ENCODE data around the gene WDFY4. TPM values are rescaled to one million over a fixed set of nuclear protein-coding genes. Genes with fewer than 3 reads are reported as not detected.

WDFY4 gene
- polyA plus RNA-seq, 2 of the 4 experiments (the other 2 are of a cell fraction): not detected

DNA sequence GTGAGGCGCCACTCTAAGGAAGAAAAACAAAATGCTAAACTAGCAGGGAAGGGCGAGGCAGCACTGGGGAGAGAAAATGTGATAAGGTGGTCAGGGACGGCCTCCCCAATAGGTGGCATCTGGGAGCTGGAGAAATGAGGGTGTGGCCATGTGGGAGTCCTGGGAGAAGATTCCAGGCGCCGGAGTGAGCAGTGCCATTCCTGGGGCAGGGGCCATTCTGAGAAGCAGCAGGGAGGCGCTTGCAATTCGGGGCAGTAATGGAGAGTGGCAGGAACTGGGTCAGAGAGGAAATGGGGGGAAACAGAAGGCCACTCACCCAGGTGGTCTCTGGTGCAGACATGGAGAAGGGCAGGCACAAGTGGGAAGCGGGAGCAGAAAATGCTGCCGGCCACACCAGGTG is 316.7 kb downstream of the WDFY4 start:
- DNase-seq (ENCODE audit: low read depth in 1 of 2, low spot score in 1 of 2) (peak; percentile 13 to 18), ATAC-seq (peak; percentile 34 to 81; a peak in 3 of 6 replicates)
- WGBS (ENCODE audit: missing lambda C conversion rate): 54% methylated on average over 9 of the region's 9 CpGs

DNA sequence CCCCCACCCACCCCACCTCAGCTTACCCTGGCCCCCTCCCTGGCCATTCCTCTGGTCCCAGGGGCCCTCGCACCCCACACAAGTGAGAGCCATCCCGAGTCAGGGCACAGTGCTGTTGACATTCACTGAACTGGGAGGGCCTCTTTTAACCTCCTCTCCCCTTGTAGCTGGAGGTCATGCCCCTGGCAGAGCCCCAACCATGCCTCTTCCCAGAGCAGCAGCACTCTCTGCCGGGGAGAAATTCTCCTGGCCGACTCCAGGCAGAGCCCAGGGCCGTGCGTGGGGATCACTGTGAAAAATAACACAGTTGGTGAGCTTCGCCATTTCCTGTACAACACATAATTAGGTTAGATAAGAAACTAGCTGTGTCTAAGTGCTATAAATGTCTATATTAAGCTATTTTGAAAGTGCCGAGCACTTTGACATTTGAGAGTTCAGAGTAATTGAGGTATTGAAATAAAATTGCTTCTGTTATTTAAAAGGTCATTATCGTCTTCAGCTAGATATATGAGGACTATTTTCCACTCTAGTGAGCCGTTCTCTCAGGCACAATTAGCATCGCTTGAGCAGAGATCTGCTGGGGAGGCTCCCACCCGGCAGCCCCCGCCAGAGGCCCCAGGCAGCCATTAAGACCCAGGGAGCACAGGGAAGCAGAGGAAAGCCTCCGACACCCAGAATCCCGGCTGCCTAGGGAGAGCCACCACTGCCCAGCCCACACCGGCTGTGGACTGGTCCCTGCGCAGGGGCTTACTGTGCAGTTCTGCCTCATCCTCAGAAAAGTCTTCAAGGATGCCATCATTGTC is 317.4 kb downstream of the WDFY4 start:
- no peak overlapping the region for H3K4me2 ChIP-seq
- 62% methylated on average over 15 of the region's 17 CpGs for WGBS (ENCODE audit: missing lambda C conversion rate)
- no peak for ATAC-seq
- no peak overlapping the region for H3K27ac ChIP-seq
- POLR2A ChIA-PET: no interaction called here
- no peaks in the 10 kb centered on the region for H3K9me3 ChIP-seq
- DNase-seq (ENCODE audit: low read depth in 1 of 2, low spot score in 1 of 2): no peak
- no peak for TF ChIP-seq TFCP2L1 (CRISPR knock-in tag; IDR thresholded peaks at IDR 0.05)
- TF ChIP-seq, protein P1, sequence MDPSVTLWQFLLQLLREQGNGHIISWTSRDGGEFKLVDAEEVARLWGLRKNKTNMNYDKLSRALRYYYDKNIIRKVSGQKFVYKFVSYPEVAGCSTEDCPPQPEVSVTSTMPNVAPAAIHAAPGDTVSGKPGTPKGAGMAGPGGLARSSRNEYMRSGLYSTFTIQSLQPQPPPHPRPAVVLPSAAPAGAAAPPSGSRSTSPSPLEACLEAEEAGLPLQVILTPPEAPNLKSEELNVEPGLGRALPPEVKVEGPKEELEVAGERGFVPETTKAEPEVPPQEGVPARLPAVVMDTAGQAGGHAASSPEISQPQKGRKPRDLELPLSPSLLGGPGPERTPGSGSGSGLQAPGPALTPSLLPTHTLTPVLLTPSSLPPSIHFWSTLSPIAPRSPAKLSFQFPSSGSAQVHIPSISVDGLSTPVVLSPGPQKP (IDR thresholded peaks at IDR 0.05; ENCODE audit: low read depth, low read length): no peak
- no peak for TF ChIP-seq POLR2A (IDR thresholded peaks at IDR 0.05; ENCODE audit: low read length)
- no peak for TF ChIP-seq ZNF302 (CRISPR knock-in tag; IDR thresholded peaks at IDR 0.05)
- TF ChIP-seq NPAS2 (CRISPR knock-in tag; IDR thresholded peaks at IDR 0.05; ENCODE audit: borderline replicate concordance): no peak
- TF ChIP-seq, protein P2, sequence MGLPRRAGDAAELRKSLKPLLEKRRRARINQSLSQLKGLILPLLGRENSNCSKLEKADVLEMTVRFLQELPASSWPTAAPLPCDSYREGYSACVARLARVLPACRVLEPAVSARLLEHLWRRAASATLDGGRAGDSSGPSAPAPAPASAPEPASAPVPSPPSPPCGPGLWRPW (IDR thresholded peaks at IDR 0.05): no peak
- TF ChIP-seq FOXS1 (CRISPR knock-in tag; IDR thresholded peaks at IDR 0.05): no peak
- TF ChIP-seq CTCF (IDR thresholded peaks at IDR 0.05): no peak
- no peak for TF ChIP-seq ZC3H11A (IDR thresholded peaks at IDR 0.05)
- H3K4me3 ChIP-seq: no peak overlapping the region
- no peaks in the 10 kb centered on the region for H3K4me1 ChIP-seq
- no peak for FAIRE-seq
- CTCF ChIA-PET: interaction anchor here (1.3 kb wide), 1 partner anchor 21 kb away, joined by 4 read pairs; no protein-coding TSS in a partner anchor

More for the DNA sequence above, 316.7 kb downstream of the WDFY4 start:
- CTCF ChIA-PET: interaction anchor here (1.3 kb wide), 1 partner anchor 20 kb away, joined by 4 read pairs; no protein-coding TSS in a partner anchor
- Histone ChIP-seq H3K9me3 (no peaks in the 10 kb centered on the region), H3K4me1 (no peaks in the 10 kb centered on the region), H3K27ac (no peak overlapping the region), H3K4me2 (no peak overlapping the region), H3K4me3 (no peak overlapping the region)
- POLR2A ChIA-PET: no interaction called here
- FAIRE-seq: no peak
- TF ChIP-seq RAD21 (conservative IDR thresholded peaks at IDR 0.05 in 1 of 2, IDR thresholded peaks at IDR 0.05 in 1 of 2): 0 out of 5 replicates have a peak, but pooled peaks of 1 of the 2 experiments have one; percentile 7
- TF ChIP-seq FOSL2 (IDR thresholded peaks at IDR 0.05): no peak
- no peak for TF ChIP-seq FOSL2 (CRISPR knock-in tag; IDR thresholded peaks at IDR 0.05)
- no peak for TF ChIP-seq CBX8 (IDR thresholded peaks at IDR 0.05)
- TF ChIP-seq MAZ (IDR thresholded peaks at IDR 0.05; ENCODE audit: borderline replicate concordance, low read depth, low read length): no peak
- no peak for TF ChIP-seq USF2 (IDR thresholded peaks at IDR 0.05)
- no peak for TF ChIP-seq E2F6 (IDR thresholded peaks at IDR 0.05; ENCODE audit: borderline replicate concordance, low read depth)
- TF ChIP-seq CEBPB (IDR thresholded peaks at IDR 0.05): no peak

DNA sequence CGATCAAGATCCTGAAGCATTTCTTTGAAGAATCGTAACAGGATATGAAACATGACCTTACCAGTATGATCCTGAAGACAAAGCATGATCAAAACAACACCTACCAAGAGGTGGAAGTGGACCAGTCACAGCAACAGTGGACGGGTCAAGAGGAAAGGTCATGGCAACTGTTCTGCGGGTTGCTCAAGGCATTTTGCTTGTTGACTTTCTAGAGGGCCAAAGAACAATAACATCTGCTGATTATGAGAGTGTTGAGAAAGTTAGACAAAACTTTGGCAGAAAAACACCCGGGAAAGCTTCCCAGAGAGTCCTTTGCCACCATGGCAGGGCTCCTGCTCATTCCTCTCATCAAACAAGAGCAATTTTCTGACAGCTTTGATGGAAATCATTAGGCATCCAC is 320.6 kb downstream of the WDFY4 start:
- FAIRE-seq: no peak
- DNase-seq (ENCODE audit: low read depth in 1 of 2, low spot score in 1 of 2): no peak
- no peak for ATAC-seq
- 31% methylated on average over 5 of the region's 5 CpGs for WGBS (ENCODE audit: missing lambda C conversion rate)
- no peaks in the 10 kb centered on the region for H3K9me3 ChIP-seq
- no peak overlapping the region for H3K27ac ChIP-seq
- H3K4me2 ChIP-seq: no peak overlapping the region
- no peaks in the 10 kb centered on the region for H3K4me1 ChIP-seq
- POLR2A ChIA-PET: no interaction called here
- no peak for TF ChIP-seq NFE2L2 (conservative IDR thresholded peaks at IDR 0.05; ENCODE audit: low read length)
- no peak for TF ChIP-seq NR3C1 (IDR thresholded peaks at IDR 0.05)
- no peak for TF ChIP-seq KDM5A (IDR thresholded peaks at IDR 0.05)
- TF ChIP-seq HDAC2 (IDR thresholded peaks at IDR 0.05): no peak
- no peak for TF ChIP-seq E2F6 (IDR thresholded peaks at IDR 0.05; ENCODE audit: borderline replicate concordance, low read depth)
- no peak for TF ChIP-seq RARB (CRISPR knock-in tag; IDR thresholded peaks at IDR 0.05)
- TF ChIP-seq, protein P3, sequence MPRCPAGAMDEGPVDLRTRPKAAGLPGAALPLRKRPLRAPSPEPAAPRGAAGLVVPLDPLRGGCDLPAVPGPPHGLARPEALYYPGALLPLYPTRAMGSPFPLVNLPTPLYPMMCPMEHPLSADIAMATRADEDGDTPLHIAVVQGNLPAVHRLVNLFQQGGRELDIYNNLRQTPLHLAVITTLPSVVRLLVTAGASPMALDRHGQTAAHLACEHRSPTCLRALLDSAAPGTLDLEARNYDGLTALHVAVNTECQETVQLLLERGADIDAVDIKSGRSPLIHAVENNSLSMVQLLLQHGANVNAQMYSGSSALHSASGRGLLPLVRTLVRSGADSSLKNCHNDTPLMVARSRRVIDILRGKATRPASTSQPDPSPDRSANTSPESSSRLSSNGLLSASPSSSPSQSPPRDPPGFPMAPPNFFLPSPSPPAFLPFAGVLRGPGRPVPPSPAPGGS (IDR thresholded peaks at IDR 0.05): no peak
- H3K4me3 ChIP-seq: no peak overlapping the region
- CTCF ChIA-PET: no interaction called here
